ENCODE data around the gene IMMP2L.
"Not testable (repeated sequence)": the region's sequence is repeated elsewhere in the genome, so short reads cannot be mapped to it uniquely, and the experiment has no call there.

Gene IMMP2L

GRCh38 chr7:111074071-111074747 lies 488.1 kb downstream of the IMMP2L start:
- H3K27me3 ChIP-seq (ENCODE audit: insufficient read depth, low read length, poor library complexity, severe bottlenecking) = no peaks in the 10 kb centered on the region
- no peaks in the 10 kb centered on the region for H4K20me1 ChIP-seq (ENCODE audit: insufficient read depth, low read length, poor library complexity, severe bottlenecking)
- no peak overlapping the region for H3K4me3 ChIP-seq (ENCODE audit: low read length, poor library complexity, severe bottlenecking)
- no peaks in the 10 kb centered on the region for H3K36me3 ChIP-seq (ENCODE audit: insufficient read depth, low read length)
- no peak overlapping the region for H3K4me2 ChIP-seq (ENCODE audit: low read depth, low read length, poor library complexity, severe bottlenecking)
- no peak overlapping the region for H2AFZ ChIP-seq (ENCODE audit: low read length)
- H3K9ac ChIP-seq (ENCODE audit: low read depth, low read length, poor library complexity, severe bottlenecking) = no peak overlapping the region
- H3K79me2 ChIP-seq (ENCODE audit: insufficient read depth, low read length) = no peaks in the 10 kb centered on the region
- H3K9me2 ChIP-seq (replicated peaks; ENCODE audit: low read depth, low read length) = no peaks in the 10 kb centered on the region
- TF ChIP-seq CTCF (conservative IDR thresholded peaks at IDR 0.05; ENCODE audit: low read length) (no peak), EZH2phosphoT487 (IDR thresholded peaks at IDR 0.05; ENCODE audit: borderline replicate concordance) (no peak)
- H3K4me1 ChIP-seq (ENCODE audit: insufficient read depth, low read length, poor library complexity, severe bottlenecking) = peaks cover 35% of the 10 kb centered on the region
- H3K9me3 ChIP-seq (ENCODE audit: insufficient read depth, low read depth, low read length) = no peaks in the 10 kb centered on the region
- no peaks in the 10 kb centered on the region for H3F3A ChIP-seq (ENCODE audit: low read depth)

DNA sequence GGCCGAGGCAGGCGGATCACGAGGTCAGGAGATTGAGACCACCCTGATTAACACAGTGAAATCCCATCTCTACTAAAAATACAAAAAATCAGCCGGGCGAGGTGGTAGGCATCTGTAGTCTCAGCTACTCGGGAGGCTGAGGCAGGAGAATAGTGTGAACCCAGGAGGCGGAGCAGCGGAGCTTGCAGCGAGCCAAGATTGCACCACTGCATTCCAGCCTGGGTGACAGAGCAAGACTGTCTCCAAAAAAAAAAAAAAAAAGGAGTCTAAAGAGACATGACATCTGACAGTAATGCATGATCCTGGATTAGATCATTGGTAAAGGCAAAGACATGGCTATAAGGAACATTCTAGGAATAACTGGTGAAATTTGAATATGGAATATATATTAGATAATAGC lies 489.6 kb downstream of the IMMP2L start:
- H3K9me2 ChIP-seq (replicated peaks; ENCODE audit: low read depth, low read length); H3K9me3 ChIP-seq (ENCODE audit: insufficient read depth, low read depth, low read length); H3K4me2 ChIP-seq (ENCODE audit: low read depth, low read length, poor library complexity, severe bottlenecking); H3K79me2 ChIP-seq (ENCODE audit: insufficient read depth, low read length); H2AFZ ChIP-seq (ENCODE audit: low read length); H4K20me1 ChIP-seq (ENCODE audit: insufficient read depth, low read length, poor library complexity, severe bottlenecking); H3K36me3 ChIP-seq (ENCODE audit: insufficient read depth, low read length); H3K4me3 ChIP-seq (ENCODE audit: low read length, poor library complexity, severe bottlenecking); H3K27me3 ChIP-seq (ENCODE audit: insufficient read depth, low read length, poor library complexity, severe bottlenecking); H3K9ac ChIP-seq (ENCODE audit: low read depth, low read length, poor library complexity, severe bottlenecking); H3F3A ChIP-seq (ENCODE audit: low read depth): not testable (repeated sequence)
- peaks cover 35% of the 10 kb centered on the region for H3K4me1 ChIP-seq (ENCODE audit: insufficient read depth, low read length, poor library complexity, severe bottlenecking)

DNA sequence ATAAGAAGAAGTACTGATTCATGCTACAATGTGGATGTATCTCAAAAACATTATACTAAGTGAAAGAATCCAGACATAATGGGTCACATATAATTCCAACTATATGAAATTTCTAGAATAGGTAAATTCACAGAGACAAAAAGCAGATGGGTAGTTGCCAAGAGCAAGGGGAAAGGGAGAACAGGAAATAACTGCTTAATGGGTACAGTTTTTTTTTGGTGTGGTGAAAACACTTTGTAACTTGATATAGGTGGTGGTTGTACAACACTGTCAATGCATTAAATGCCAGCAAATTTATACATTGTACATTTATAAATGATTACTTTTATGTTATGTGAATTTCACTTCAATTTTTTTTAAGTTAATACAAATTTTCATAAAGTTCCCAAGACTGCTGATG lies 490.7 kb downstream of the IMMP2L start:
- Histone ChIP-seq H3K9ac (ENCODE audit: low read depth, low read length, poor library complexity, severe bottlenecking) (no peak overlapping the region), H3K4me2 (ENCODE audit: low read depth, low read length, poor library complexity, severe bottlenecking) (peak overlapping the region; percentile 16), H3K36me3 (ENCODE audit: insufficient read depth, low read length) (no peaks in the 10 kb centered on the region), H3K79me2 (ENCODE audit: insufficient read depth, low read length) (no peaks in the 10 kb centered on the region), H2AFZ (ENCODE audit: low read length) (no peak overlapping the region), H3K4me3 (ENCODE audit: low read length, poor library complexity, severe bottlenecking) (peak overlapping the region; percentile 3), H3K4me1 (ENCODE audit: insufficient read depth, low read length, poor library complexity, severe bottlenecking) (peaks cover 35% of the 10 kb centered on the region), H4K20me1 (ENCODE audit: insufficient read depth, low read length, poor library complexity, severe bottlenecking) (no peaks in the 10 kb centered on the region), H3K9me3 (ENCODE audit: insufficient read depth, low read depth, low read length) (no peaks in the 10 kb centered on the region), H3F3A (ENCODE audit: low read depth) (no peaks in the 10 kb centered on the region), H3K27me3 (ENCODE audit: insufficient read depth, low read length, poor library complexity, severe bottlenecking) (no peaks in the 10 kb centered on the region), H3K9me2 (replicated peaks; ENCODE audit: low read depth, low read length) (no peaks in the 10 kb centered on the region)
- TF ChIP-seq CTCF (conservative IDR thresholded peaks at IDR 0.05; ENCODE audit: low read length) (no peak), EZH2phosphoT487 (IDR thresholded peaks at IDR 0.05; ENCODE audit: borderline replicate concordance) (no peak)

DNA sequence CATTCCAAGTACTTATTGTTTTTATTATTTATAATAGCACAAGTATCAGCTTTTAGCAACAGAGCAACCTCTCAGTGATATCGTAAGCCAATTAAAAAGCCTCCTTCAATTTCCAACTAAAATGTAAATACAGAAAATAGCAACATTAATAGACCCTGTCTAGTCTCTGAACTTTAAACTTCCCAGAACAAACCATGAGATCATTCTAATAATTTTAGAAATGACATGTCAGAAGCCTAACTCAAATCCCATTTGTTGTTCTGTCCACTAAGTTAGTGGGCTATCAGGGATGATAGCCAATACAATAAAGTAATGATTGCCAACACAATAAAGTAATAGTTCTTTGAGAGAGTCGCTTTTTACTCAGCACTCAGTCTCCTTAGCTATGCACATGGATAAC lies 493.7 kb downstream of the IMMP2L start:
- H3F3A ChIP-seq (ENCODE audit: low read depth) = no peaks in the 10 kb centered on the region
- H4K20me1 ChIP-seq (ENCODE audit: insufficient read depth, low read length, poor library complexity, severe bottlenecking) = no peaks in the 10 kb centered on the region
- H3K4me3 ChIP-seq (ENCODE audit: low read length, poor library complexity, severe bottlenecking) = no peak overlapping the region
- no peaks in the 10 kb centered on the region; the same call in 1 of the 2 replicates for H3K9me3 ChIP-seq (ENCODE audit: insufficient read depth, low read depth, low read length)
- H3K4me1 ChIP-seq (ENCODE audit: insufficient read depth, low read length, poor library complexity, severe bottlenecking) = peaks cover 23% of the 10 kb centered on the region
- TF ChIP-seq EZH2phosphoT487 (IDR thresholded peaks at IDR 0.05; ENCODE audit: borderline replicate concordance) = no peak
- no peak for TF ChIP-seq CTCF (conservative IDR thresholded peaks at IDR 0.05; ENCODE audit: low read length)
- H3K4me2 ChIP-seq (ENCODE audit: low read depth, low read length, poor library complexity, severe bottlenecking) = no peak overlapping the region
- no peaks in the 10 kb centered on the region for H3K36me3 ChIP-seq (ENCODE audit: insufficient read depth, low read length)
- H3K79me2 ChIP-seq (ENCODE audit: insufficient read depth, low read length) = no peaks in the 10 kb centered on the region
- no peaks in the 10 kb centered on the region for H3K9me2 ChIP-seq (replicated peaks; ENCODE audit: low read depth, low read length)
- no peak overlapping the region for H3K9ac ChIP-seq (ENCODE audit: low read depth, low read length, poor library complexity, severe bottlenecking)
- H2AFZ ChIP-seq (ENCODE audit: low read length) = no peak overlapping the region
- H3K27me3 ChIP-seq (ENCODE audit: insufficient read depth, low read length, poor library complexity, severe bottlenecking) = no peaks in the 10 kb centered on the region

All from Loucy (cell line).